ENCODE results near the gene NCAM1.

Gene NCAM1

DNA sequence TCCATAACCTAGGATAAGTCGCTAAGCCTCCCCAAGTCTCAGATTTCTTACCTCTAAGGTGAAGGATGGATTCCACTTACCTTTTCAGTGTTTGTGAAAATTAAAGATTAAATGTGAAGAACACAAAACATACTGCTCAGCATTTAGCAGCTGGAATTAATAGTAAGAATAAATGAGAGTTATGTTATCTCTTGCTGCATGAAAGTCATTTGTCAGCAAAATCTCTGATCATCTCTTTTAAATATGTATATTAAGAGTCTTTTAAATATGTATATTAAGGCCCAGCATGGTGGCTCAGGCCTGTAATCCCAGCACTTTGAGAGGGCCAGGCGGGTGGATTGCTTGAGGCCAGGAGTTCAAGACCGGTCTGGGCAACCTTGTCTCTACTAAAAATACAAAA, 280.8 kb downstream of the NCAM1 start:
- H3K27ac ChIP-seq (ENCODE audit: low read length) = no peak overlapping the region
- no peaks in the 10 kb centered on the region for H3K27me3 ChIP-seq (replicated peaks; ENCODE audit: insufficient read depth, low read length)
- no peaks in the 10 kb centered on the region for H3K36me3 ChIP-seq (replicated peaks; ENCODE audit: insufficient read depth, low read length)
- H4K20me1 ChIP-seq (ENCODE audit: insufficient read depth, low read length) = no peaks in the 10 kb centered on the region
- no peaks in the 10 kb centered on the region for H3F3A ChIP-seq (ENCODE audit: insufficient read depth, low read length)
- no peak overlapping the region for H3K4me3 ChIP-seq (ENCODE audit: low read length)
- DNase-seq = no peak
- H2AFZ ChIP-seq (ENCODE audit: low read length) = no peak overlapping the region
- no peak overlapping the region for H3K9ac ChIP-seq (ENCODE audit: low read length)
- H3K4me1 ChIP-seq (ENCODE audit: low read length) = no peaks in the 10 kb centered on the region
- no peak for TF ChIP-seq EZH2 (optimal IDR thresholded peaks at IDR 0.05; ENCODE audit: low read depth, low read length)
- TF ChIP-seq, protein P1, sequence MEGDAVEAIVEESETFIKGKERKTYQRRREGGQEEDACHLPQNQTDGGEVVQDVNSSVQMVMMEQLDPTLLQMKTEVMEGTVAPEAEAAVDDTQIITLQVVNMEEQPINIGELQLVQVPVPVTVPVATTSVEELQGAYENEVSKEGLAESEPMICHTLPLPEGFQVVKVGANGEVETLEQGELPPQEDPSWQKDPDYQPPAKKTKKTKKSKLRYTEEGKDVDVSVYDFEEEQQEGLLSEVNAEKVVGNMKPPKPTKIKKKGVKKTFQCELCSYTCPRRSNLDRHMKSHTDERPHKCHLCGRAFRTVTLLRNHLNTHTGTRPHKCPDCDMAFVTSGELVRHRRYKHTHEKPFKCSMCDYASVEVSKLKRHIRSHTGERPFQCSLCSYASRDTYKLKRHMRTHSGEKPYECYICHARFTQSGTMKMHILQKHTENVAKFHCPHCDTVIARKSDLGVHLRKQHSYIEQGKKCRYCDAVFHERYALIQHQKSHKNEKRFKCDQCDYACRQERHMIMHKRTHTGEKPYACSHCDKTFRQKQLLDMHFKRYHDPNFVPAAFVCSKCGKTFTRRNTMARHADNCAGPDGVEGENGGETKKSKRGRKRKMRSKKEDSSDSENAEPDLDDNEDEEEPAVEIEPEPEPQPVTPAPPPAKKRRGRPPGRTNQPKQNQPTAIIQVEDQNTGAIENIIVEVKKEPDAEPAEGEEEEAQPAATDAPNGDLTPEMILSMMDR (IDR thresholded peaks at IDR 0.05; ENCODE audit: low read length) = no peak
- TF ChIP-seq EZH2phosphoT487 (IDR thresholded peaks at IDR 0.05; ENCODE audit: low read length) = no peak
- H3K79me2 ChIP-seq (ENCODE audit: low read length) = no peaks in the 10 kb centered on the region
- H3K9me3 ChIP-seq (replicated peaks; ENCODE audit: insufficient read depth, low read length) = no peaks in the 10 kb centered on the region
- H3K4me2 ChIP-seq (ENCODE audit: low read depth, low read length) = no peak overlapping the region
- H3K9me2 ChIP-seq (replicated peaks; ENCODE audit: insufficient read depth, low read length) = no peaks in the 10 kb centered on the region

DNA sequence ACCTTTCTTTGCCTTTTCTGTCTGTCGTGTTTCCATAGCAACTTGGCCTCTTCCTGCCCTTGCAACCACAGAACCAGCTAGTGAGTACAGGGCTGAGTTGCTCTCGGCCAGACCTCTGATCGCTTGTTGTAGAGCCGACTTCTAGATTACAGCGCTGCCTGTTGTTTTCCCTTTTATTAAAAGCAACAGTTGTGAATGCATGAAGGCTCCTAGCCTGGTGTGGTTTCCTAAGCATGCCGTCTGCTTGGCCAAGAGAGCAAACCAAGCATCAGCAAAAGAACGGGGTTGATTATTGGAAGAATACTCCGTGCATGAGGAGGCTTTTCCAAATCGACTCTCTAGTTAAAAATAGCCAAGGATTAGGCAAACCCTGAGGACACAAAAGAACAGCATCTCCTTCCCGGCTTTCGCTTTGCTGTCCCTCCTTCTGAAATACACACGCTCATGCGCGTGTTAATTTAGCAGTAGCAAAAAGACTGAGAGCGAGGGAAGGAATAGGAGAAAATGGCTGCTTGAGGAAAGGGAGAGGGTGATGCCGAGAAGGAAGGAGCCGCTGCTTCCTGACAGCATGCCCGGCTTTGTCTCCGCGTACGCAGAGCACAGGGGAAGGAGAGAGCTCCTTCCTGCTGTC, 281.7 kb downstream of the NCAM1 start:
- H2AFZ ChIP-seq (ENCODE audit: low read length) = no peak overlapping the region
- H3K9me3 ChIP-seq (replicated peaks; ENCODE audit: insufficient read depth, low read length) = no peaks in the 10 kb centered on the region
- TF ChIP-seq, protein P1 (IDR thresholded peaks at IDR 0.05; ENCODE audit: low read length) = no peak
- TF ChIP-seq EZH2phosphoT487 (IDR thresholded peaks at IDR 0.05; ENCODE audit: low read length) = no peak
- TF ChIP-seq EZH2 (optimal IDR thresholded peaks at IDR 0.05; ENCODE audit: low read depth, low read length) = no peak
- H3K27ac ChIP-seq (ENCODE audit: low read length) = no peak overlapping the region
- H3K4me3 ChIP-seq (ENCODE audit: low read length) = no peak overlapping the region
- H3K9ac ChIP-seq (ENCODE audit: low read length) = no peak overlapping the region
- H3K4me2 ChIP-seq (ENCODE audit: low read depth, low read length) = no peak overlapping the region
- DNase-seq = no peak
- H3K4me1 ChIP-seq (ENCODE audit: low read length) = no peaks in the 10 kb centered on the region
- no peaks in the 10 kb centered on the region for H3K79me2 ChIP-seq (ENCODE audit: low read length)
- H3F3A ChIP-seq (ENCODE audit: insufficient read depth, low read length) = no peaks in the 10 kb centered on the region
- H3K9me2 ChIP-seq (replicated peaks; ENCODE audit: insufficient read depth, low read length) = no peaks in the 10 kb centered on the region
- H3K36me3 ChIP-seq (replicated peaks; ENCODE audit: insufficient read depth, low read length) = no peaks in the 10 kb centered on the region
- H4K20me1 ChIP-seq (ENCODE audit: insufficient read depth, low read length) = no peaks in the 10 kb centered on the region
- no peaks in the 10 kb centered on the region for H3K27me3 ChIP-seq (replicated peaks; ENCODE audit: insufficient read depth, low read length)

DNA sequence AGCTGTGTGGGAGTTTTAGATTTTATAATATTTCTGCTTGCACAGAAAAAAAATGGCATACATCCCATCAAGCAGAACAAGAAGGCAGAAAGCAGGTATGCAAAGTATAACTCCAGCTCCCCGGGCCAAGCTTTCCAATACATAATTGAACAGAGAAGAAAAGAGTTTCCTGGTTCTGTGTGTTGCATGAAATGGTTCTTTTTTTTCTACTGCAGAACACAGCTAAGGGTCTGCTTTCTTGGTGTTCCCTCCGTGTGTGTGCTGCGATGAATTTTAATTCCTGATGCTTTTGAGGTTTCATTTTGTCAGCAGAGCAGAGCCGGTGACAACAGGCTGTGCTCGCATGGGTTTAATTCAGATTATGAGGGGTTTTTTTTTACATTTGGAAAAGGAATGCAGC, 282.5 kb downstream of the NCAM1 start:
- DNase-seq = no peak
- Histone ChIP-seq H3K27me3 (replicated peaks; ENCODE audit: insufficient read depth, low read length) (no peaks in the 10 kb centered on the region), H4K20me1 (ENCODE audit: insufficient read depth, low read length) (no peaks in the 10 kb centered on the region), H3K4me2 (ENCODE audit: low read depth, low read length) (no peak overlapping the region), H3K27ac (ENCODE audit: low read length) (no peak overlapping the region), H3K36me3 (replicated peaks; ENCODE audit: insufficient read depth, low read length) (no peaks in the 10 kb centered on the region), H3F3A (ENCODE audit: insufficient read depth, low read length) (no peaks in the 10 kb centered on the region), H3K9ac (ENCODE audit: low read length) (no peak overlapping the region), H3K79me2 (ENCODE audit: low read length) (no peaks in the 10 kb centered on the region), H3K4me3 (ENCODE audit: low read length) (no peak overlapping the region), H2AFZ (ENCODE audit: low read length) (no peak overlapping the region), H3K9me3 (replicated peaks; ENCODE audit: insufficient read depth, low read length) (no peaks in the 10 kb centered on the region), H3K9me2 (replicated peaks; ENCODE audit: insufficient read depth, low read length) (no peaks in the 10 kb centered on the region), H3K4me1 (ENCODE audit: low read length) (no peaks in the 10 kb centered on the region)
- TF ChIP-seq, protein P1 (IDR thresholded peaks at IDR 0.05; ENCODE audit: low read length) = no peak
- TF ChIP-seq EZH2 (optimal IDR thresholded peaks at IDR 0.05; ENCODE audit: low read depth, low read length) (no peak), EZH2phosphoT487 (IDR thresholded peaks at IDR 0.05; ENCODE audit: low read length) (no peak)
